ENCODE measurements around the gene KAZN.

The KAZN gene

DNA sequence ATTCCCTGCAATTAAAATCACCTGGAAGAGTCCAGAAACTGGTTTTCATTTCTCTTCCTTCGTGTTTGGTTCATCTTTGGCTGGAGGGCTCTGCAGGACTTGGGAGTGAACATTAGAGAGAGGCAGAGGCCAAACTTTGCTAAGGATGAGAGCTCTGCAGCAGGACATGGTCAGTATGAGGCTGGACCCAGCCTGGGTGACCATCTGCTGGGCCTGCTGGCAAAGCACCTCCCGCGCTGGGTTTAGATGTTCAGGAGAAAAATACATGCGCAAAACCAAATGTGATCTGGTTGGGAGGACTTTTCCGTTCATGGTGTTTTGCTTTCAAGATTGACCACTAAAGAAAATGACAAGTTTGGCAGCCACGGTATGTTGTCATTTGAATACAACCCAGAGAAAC is 15.9 kb downstream of the KAZN start:
- TF ChIP-seq EZH2phosphoT487 (IDR thresholded peaks at IDR 0.05; ENCODE audit: borderline replicate concordance), result no peak
- TF ChIP-seq, protein P1, sequence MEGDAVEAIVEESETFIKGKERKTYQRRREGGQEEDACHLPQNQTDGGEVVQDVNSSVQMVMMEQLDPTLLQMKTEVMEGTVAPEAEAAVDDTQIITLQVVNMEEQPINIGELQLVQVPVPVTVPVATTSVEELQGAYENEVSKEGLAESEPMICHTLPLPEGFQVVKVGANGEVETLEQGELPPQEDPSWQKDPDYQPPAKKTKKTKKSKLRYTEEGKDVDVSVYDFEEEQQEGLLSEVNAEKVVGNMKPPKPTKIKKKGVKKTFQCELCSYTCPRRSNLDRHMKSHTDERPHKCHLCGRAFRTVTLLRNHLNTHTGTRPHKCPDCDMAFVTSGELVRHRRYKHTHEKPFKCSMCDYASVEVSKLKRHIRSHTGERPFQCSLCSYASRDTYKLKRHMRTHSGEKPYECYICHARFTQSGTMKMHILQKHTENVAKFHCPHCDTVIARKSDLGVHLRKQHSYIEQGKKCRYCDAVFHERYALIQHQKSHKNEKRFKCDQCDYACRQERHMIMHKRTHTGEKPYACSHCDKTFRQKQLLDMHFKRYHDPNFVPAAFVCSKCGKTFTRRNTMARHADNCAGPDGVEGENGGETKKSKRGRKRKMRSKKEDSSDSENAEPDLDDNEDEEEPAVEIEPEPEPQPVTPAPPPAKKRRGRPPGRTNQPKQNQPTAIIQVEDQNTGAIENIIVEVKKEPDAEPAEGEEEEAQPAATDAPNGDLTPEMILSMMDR (conservative IDR thresholded peaks at IDR 0.05; ENCODE audit: low read length), result no peak
- Histone ChIP-seq H3K9me2 (replicated peaks; ENCODE audit: low read depth, low read length) (no peaks in the 10 kb centered on the region), H3K36me3 (ENCODE audit: insufficient read depth, low read length) (no peaks in the 10 kb centered on the region), H3K9me3 (ENCODE audit: insufficient read depth, low read depth, low read length) (no peaks in the 10 kb centered on the region; the same call in 1 of the 2 replicates), H3K4me1 (ENCODE audit: insufficient read depth, low read length, poor library complexity, severe bottlenecking) (no peaks in the 10 kb centered on the region), H3K9ac (ENCODE audit: low read depth, low read length, poor library complexity, severe bottlenecking) (no peak overlapping the region), H2AFZ (ENCODE audit: low read length) (no peak overlapping the region), H3K79me2 (ENCODE audit: insufficient read depth, low read length) (no peaks in the 10 kb centered on the region), H3K4me3 (ENCODE audit: low read length, poor library complexity, severe bottlenecking) (no peak overlapping the region), H3K4me2 (ENCODE audit: low read depth, low read length, poor library complexity, severe bottlenecking) (no peak overlapping the region), H4K20me1 (ENCODE audit: insufficient read depth, low read length, poor library complexity, severe bottlenecking) (no peaks in the 10 kb centered on the region), H3F3A (ENCODE audit: low read depth) (no peaks in the 10 kb centered on the region), H3K27me3 (ENCODE audit: insufficient read depth, low read length, poor library complexity, severe bottlenecking) (no peaks in the 10 kb centered on the region)

DNA sequence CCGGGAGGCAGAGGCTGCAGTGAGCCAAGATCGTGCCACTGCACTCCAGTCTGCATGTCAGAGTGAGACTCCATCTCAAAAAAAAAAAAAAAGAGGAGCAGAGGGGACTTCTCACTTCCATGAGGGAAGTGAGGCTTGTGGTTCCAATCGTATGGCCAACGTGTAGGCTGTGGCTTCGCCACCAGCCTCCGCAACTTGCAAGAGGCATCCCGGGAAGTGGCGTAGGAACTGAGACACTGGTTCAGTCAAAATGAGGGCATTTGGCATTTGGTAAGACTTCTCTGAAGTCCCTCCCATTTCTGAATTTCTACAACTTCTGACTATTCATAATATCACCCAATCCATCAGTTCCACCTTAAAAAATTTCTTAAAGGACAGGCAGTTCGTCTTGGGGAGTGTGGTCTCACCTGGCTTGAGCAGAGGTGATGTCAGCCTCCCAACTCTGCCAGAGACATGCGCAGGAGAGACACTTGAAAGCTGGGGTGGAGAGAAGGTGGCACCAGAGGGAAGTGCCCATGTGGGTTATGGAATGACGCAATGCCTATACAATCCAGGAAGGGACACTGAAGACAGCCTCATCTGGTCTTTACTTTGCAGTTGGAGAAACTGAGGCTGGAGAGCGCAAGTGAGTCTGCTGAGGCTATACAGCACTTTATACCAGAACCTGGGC is 17.2 kb downstream of the KAZN start:
- no peak overlapping the region for H3K4me3 ChIP-seq (ENCODE audit: low read length, poor library complexity, severe bottlenecking)
- no peaks in the 10 kb centered on the region for H3K36me3 ChIP-seq (ENCODE audit: insufficient read depth, low read length)
- H3K27me3 ChIP-seq (ENCODE audit: insufficient read depth, low read length, poor library complexity, severe bottlenecking), result no peaks in the 10 kb centered on the region
- H3K79me2 ChIP-seq (ENCODE audit: insufficient read depth, low read length), result no peaks in the 10 kb centered on the region
- H2AFZ ChIP-seq (ENCODE audit: low read length), result no peak overlapping the region
- H3K9ac ChIP-seq (ENCODE audit: low read depth, low read length, poor library complexity, severe bottlenecking), result no peak overlapping the region
- H3K9me2 ChIP-seq (replicated peaks; ENCODE audit: low read depth, low read length), result no peaks in the 10 kb centered on the region
- no peaks in the 10 kb centered on the region for H4K20me1 ChIP-seq (ENCODE audit: insufficient read depth, low read length, poor library complexity, severe bottlenecking)
- no peaks in the 10 kb centered on the region; the same call in 1 of the 2 replicates for H3K9me3 ChIP-seq (ENCODE audit: insufficient read depth, low read depth, low read length)
- H3K4me2 ChIP-seq (ENCODE audit: low read depth, low read length, poor library complexity, severe bottlenecking), result no peak overlapping the region
- no peaks in the 10 kb centered on the region for H3K4me1 ChIP-seq (ENCODE audit: insufficient read depth, low read length, poor library complexity, severe bottlenecking)
- TF ChIP-seq, protein P1 (conservative IDR thresholded peaks at IDR 0.05; ENCODE audit: low read length), result no peak
- TF ChIP-seq EZH2phosphoT487 (IDR thresholded peaks at IDR 0.05; ENCODE audit: borderline replicate concordance), result no peak
- no peaks in the 10 kb centered on the region for H3F3A ChIP-seq (ENCODE audit: low read depth)

DNA sequence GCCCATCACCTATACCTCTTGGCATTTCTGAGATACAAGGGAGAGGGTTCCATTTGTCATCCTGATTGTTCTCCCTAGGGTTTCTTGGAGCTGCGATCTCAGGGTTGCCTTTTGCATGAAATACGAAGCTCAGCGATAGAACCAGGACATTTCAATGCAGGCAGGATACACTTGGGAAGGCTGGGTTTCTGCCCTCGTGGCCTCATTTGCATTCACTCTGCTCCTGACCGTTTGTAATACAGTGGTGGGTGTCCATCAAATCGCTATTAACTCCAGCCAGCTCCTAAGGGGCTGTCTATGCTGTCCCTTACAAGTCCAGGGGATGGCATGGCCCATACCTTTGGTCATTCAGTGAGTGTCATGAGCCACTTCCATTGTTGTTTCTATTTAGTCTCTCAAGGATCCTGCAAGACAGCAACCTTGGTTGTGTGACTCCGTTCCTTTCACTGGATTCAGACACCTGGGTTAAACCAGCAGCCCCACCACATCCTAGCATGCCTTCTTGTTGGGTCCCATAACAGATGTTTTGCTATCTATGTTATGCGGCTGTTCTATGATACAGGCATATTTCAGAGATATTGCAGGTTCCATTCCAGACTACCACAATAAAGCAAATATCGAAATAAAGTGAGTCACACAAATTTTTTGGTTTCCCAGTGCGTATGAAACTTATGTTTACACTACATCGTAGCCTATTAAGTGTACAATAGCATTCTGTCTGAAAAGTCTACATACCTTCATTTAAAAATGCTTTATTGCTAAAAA is 18.3 kb downstream of the KAZN start:
- no peak overlapping the region for H3K4me2 ChIP-seq (ENCODE audit: low read depth, low read length, poor library complexity, severe bottlenecking)
- no peaks in the 10 kb centered on the region; the same call in 1 of the 2 replicates for H3K9me3 ChIP-seq (ENCODE audit: insufficient read depth, low read depth, low read length)
- H4K20me1 ChIP-seq (ENCODE audit: insufficient read depth, low read length, poor library complexity, severe bottlenecking), result no peaks in the 10 kb centered on the region
- no peaks in the 10 kb centered on the region for H3K36me3 ChIP-seq (ENCODE audit: insufficient read depth, low read length)
- H3K4me1 ChIP-seq (ENCODE audit: insufficient read depth, low read length, poor library complexity, severe bottlenecking), result no peaks in the 10 kb centered on the region
- H3K79me2 ChIP-seq (ENCODE audit: insufficient read depth, low read length), result no peaks in the 10 kb centered on the region
- H3K9ac ChIP-seq (ENCODE audit: low read depth, low read length, poor library complexity, severe bottlenecking), result no peak overlapping the region
- H2AFZ ChIP-seq (ENCODE audit: low read length), result no peak overlapping the region
- no peak overlapping the region for H3K4me3 ChIP-seq (ENCODE audit: low read length, poor library complexity, severe bottlenecking)
- H3K27me3 ChIP-seq (ENCODE audit: insufficient read depth, low read length, poor library complexity, severe bottlenecking), result no peaks in the 10 kb centered on the region
- no peaks in the 10 kb centered on the region for H3F3A ChIP-seq (ENCODE audit: low read depth)
- H3K9me2 ChIP-seq (replicated peaks; ENCODE audit: low read depth, low read length), result no peaks in the 10 kb centered on the region
- TF ChIP-seq, protein P1 (conservative IDR thresholded peaks at IDR 0.05; ENCODE audit: low read length), result no peak
- no peak for TF ChIP-seq EZH2phosphoT487 (IDR thresholded peaks at IDR 0.05; ENCODE audit: borderline replicate concordance)
